Heart right ventricle (tissue), 16 donors: Measurements from ENCODE around the gene SCFD1. TPM values are rescaled to one million over a fixed set of nuclear protein-coding genes. Genes with fewer than 3 reads are reported as not detected.
A peak's percentile ranks its signal among the peaks of the same experiment; 100 is the strongest.
"Not testable (repeated sequence)": the region's sequence is repeated elsewhere in the genome, so short reads cannot be mapped to it uniquely, and the experiment has no call there.

Experiments used
- ATAC-seq, 8 donors: fragments of 200-7000 bp; cut with Tn5 transposase; one replicate each; pipeline ENCODE4 v1.9.1; 2020; ENCODE audit warnings: mild to moderate bottlenecking in 8 of 8, moderate library complexity in 8 of 8, moderate number of reproducible peaks in 1 of 8
- DNase-seq, 2 donors: peaks; one replicate each; pipeline ENCODE4 v3.0.0-alpha.2; 2020
- H3K27ac ChIP-seq, 10 donors: fragments of 200-600 bp; sonication (generic) in 2 of 10; one replicate each; pipeline versions ENCODE4 v1.5.0 to v1.8.0; 2020 to 2022; ENCODE audit warnings: mild to moderate bottlenecking in 3 of 10
- H3K27me3 ChIP-seq, 7 donors: fragments of 200-600 bp; one replicate each; pipeline ENCODE4 v1.8.0; 2021 to 2022; ENCODE audit warnings: mild to moderate bottlenecking in 2 of 7
- H3K36me3 ChIP-seq, 9 donors: fragments of 200-600 bp; sonication (generic) in 1 of 9; one replicate each; pipeline versions ENCODE4 v1.5.0 to v1.8.0; 2020 to 2022; ENCODE audit warnings: mild to moderate bottlenecking in 2 of 9
- H3K4me1 ChIP-seq, 9 donors: fragments of 200-600 bp; sonication (generic) in 1 of 9; one replicate each; pipeline versions ENCODE4 v1.5.0 to v1.8.0; 2020 to 2022; ENCODE audit warnings: mild to moderate bottlenecking in 4 of 9
- H3K4me3 ChIP-seq, 10 donors: fragments of 200-600 bp; sonication (generic) in 2 of 10; one replicate each; pipeline versions ENCODE4 v1.5.0 to v1.8.0; 2020 to 2022; ENCODE audit warnings: mild to moderate bottlenecking in 7 of 10, moderate library complexity in 2 of 10
- H3K9me3 ChIP-seq, 11 donors: fragments of 200-600 bp in 10 of 11; sonication (generic) in 2 of 11; one replicate each; pipeline versions ENCODE4 v1.5.0 to v1.8.0; 2013 to 2022; ENCODE audit warnings: mild to moderate bottlenecking in 2 of 11, control low read depth in 1 of 11, moderate library complexity in 1 of 11
- CTCF ChIP-seq, 9 donors: fragments of 200-600 bp; sonication (generic) in 2 of 9; IDR thresholded peaks; one replicate each; pipeline versions ENCODE4 v1.5.0 to v1.8.0; 2021 to 2022; ENCODE audit warnings: antibody characterized with exemption in 9 of 9, mild to moderate bottlenecking in 5 of 9, moderate library complexity in 1 of 9
- WGBS, 2 donors: extraction: QIAGEN DNeasy Blood & Tissue Kit; methylation state at CpG; one replicate each; pipeline ENCODE4 v1.1.7; 2013; ENCODE audit warnings: inconsistent platforms in 1 of 2; 5-methylcytosine and 5-hydroxymethylcytosine counted together
- intact Hi-C, 10 donors: fragments of 100-400 bp; cut with DNase I; formaldehyde crosslinking; loops; one replicate each; pipeline versions ENCODE4 v1.11.1 to v1.14.2; 2022
- polyA plus RNA-seq, 2 donors: library from polyadenylated mRNA; stranded (reverse); fragments of 200-250 nt; gene quantifications; one replicate each; pipeline ENCODE4 v1.2.3, GENCODE V29; 2013
- total RNA-seq, 10 donors: library from RNA; stranded (reverse); fragmentation: NEBNext Ultra II Directional in 3 of 10; extraction: Animal tissue kit (Norgen Biotek cat#: 25700) in 3 of 10; gene quantifications; one replicate each; pipeline versions ENCODE4 v1.2.1 to v1.2.4, GENCODE V29; 2021 to 2023
- donor health status: Arrhythmogenic right ventricular cardiomyopathy.
- donor health status: ischemic (EF 13 %, LVEDD 7.1; RV severe dilation, severe dysfunction).
- donor health status: healthy with polysubstance abuse.
- donor health status: DM: no; HTN: yes; CAD: no.
- donor health status: DM: no; HTN: no; CAD: no.
- donor health status: ischemic (EF 25% LVEDD 6.9; RV normal size, moderate dysfunction).
- donor health status: ischemic (EF 25% LVEDD 5.7; RV mildly dilated, moderate dysfunction).
- donor health status: healthy.
- donor health status: DM: yes; HTN: yes; CAD: no.
- donor health status: Ischemic cardiomyopathy.
- donor health status: ischemic (EF 35%, LVEDD 5.7; RV mildly dilated, moderate dysfunction).
- donor health status: nonischemic (EF 11% LVEDD 7.7; RV severe dilation, severe dysfunction).
- donor health status: DM: yes; HTN: yes; CAD: no.
- donor health status: PGD.
- donor health status: ischemic (EF 29% LVEDD 5.4; RV normal size, mild dysfunction).
- donor health status: nonischemic (EF 23%, LVEDD 6.1; RV moderate dilation, normal function).

Gene SCFD1
- total and polyA plus RNA-seq, 12 donors: 40.1 to 98.6 (median 47.1) TPM

GRCh38 chr14:30621354-30621939 lies 672 bp upstream of the SCFD1 start:
- intact Hi-C loops: no loop called here
- 4 to 9% methylated on average over 17 of the region's 17 CpGs for WGBS, 2 donors
- Histone ChIP-seq H3K27me3 (no peaks in the 10 kb centered on the region), H3K9me3 (no peaks in the 10 kb centered on the region), H3K27ac (peak overlapping the region; percentile 2 to 94 (median 84)), H3K4me1 (peaks cover 3 to 44% (median 29%) of the 10 kb centered on the region in 9 donors), H3K36me3 (peaks cover 0 to 13% (median 0%) of the 10 kb centered on the region in 9 donors), H3K4me3 (peak overlapping the region; percentile 69 to 96 (median 76))
- ATAC-seq: peak; percentile 20 to 63 (median 46)
- peak in 1 of 2 donors; percentile 8 for DNase-seq
- TF ChIP-seq CTCF (IDR thresholded peaks at IDR 0.05): no peak

GRCh38 chr14:30623412-30624131 lies 1.5 kb downstream of the SCFD1 start:
- intact Hi-C loops: no loop called here
- H3K4me3 ChIP-seq: peak overlapping the region; percentile 69 to 96 (median 76)
- H3K36me3 ChIP-seq: peaks cover 0 to 10% (median 0%) of the 10 kb centered on the region in 9 donors
- 77 to 81% methylated on average over 7 of the region's 7 CpGs for WGBS, 2 donors
- no peak for ATAC-seq
- no peak for TF ChIP-seq CTCF (IDR thresholded peaks at IDR 0.05)
- peak overlapping the region in 1 of 10 donors; percentile 90 for H3K27ac ChIP-seq
- H3K4me1 ChIP-seq: peaks cover 3 to 49% (median 29%) of the 10 kb centered on the region in 9 donors
- DNase-seq: no peak
- H3K9me3 ChIP-seq: no peaks in the 10 kb centered on the region
- H3K27me3 ChIP-seq: no peaks in the 10 kb centered on the region

GRCh38 chr14:30624132-30624423 lies 2.0 kb downstream of the SCFD1 start:
- 93 to 94% methylated on average over 5 of the region's 5 CpGs for WGBS, 2 donors
- no peak overlapping the region for H3K27ac ChIP-seq
- peak overlapping the region in 2 of 10 donors; percentile 73 to 96 for H3K4me3 ChIP-seq
- no peak for TF ChIP-seq CTCF (IDR thresholded peaks at IDR 0.05)
- peaks cover 3 to 49% (median 29%) of the 10 kb centered on the region in 9 donors for H3K4me1 ChIP-seq
- intact Hi-C loops: no loop called here
- DNase-seq (no peak), ATAC-seq (no peak)
- no peaks in the 10 kb centered on the region for H3K9me3 ChIP-seq
- H3K36me3 ChIP-seq: peaks cover 0 to 11% (median 0%) of the 10 kb centered on the region in 9 donors
- H3K27me3 ChIP-seq: no peaks in the 10 kb centered on the region

- Histone ChIP-seq H3K4me1 (peaks cover 3 to 49% (median 29%) of the 10 kb centered on the region in 9 donors), H3K9me3 (no peaks in the 10 kb centered on the region), H3K36me3 (peaks cover 0 to 15% (median 2%) of the 10 kb centered on the region in 9 donors), H3K4me3 (no peak overlapping the region), H3K27ac (no peak overlapping the region), H3K27me3 (no peaks in the 10 kb centered on the region)
- intact Hi-C loops: no loop called here
- ATAC-seq: no peak
- TF ChIP-seq CTCF (IDR thresholded peaks at IDR 0.05): no peak
- 90 to 92% methylated on average over 3 of the region's 3 CpGs for WGBS, 2 donors
- DNase-seq: no peak
These were observed 3.4 kb downstream of the SCFD1 start for GRCh38 chr14:30625533-30625932.

GRCh38 chr14:30629432-30629831 lies 7.3 kb downstream of the SCFD1 start:
- WGBS, 2 donors: 92 to 94% methylated on average over 8 of the region's 8 CpGs
- H3K4me3 ChIP-seq, H3K27me3 ChIP-seq, ATAC-seq, H3K27ac ChIP-seq, H3K9me3 ChIP-seq, DNase-seq, intact Hi-C loops: not testable (repeated sequence)
- Histone ChIP-seq H3K4me1 (peaks cover 0 to 27% (median 8%) of the 10 kb centered on the region in 9 donors), H3K36me3 (peaks cover 0 to 52% (median 15%) of the 10 kb centered on the region in 9 donors)
